NT2/D1 (cell line): ENCODE results near the gene ABCA2.

Experiments used
- SUZ12 ChIP-seq: IDR thresholded peaks from 2 replicates; pipeline ENCODE4 v1.6.1; 2011; ENCODE audit not compliant: insufficient read length, insufficient read depth; ENCODE audit errors: extremely low read depth
- YY1 ChIP-seq: IDR thresholded peaks from 2 replicates; pipeline ENCODE4 v1.6.1; 2011; ENCODE audit not compliant: insufficient read length, insufficient read depth

DNA sequence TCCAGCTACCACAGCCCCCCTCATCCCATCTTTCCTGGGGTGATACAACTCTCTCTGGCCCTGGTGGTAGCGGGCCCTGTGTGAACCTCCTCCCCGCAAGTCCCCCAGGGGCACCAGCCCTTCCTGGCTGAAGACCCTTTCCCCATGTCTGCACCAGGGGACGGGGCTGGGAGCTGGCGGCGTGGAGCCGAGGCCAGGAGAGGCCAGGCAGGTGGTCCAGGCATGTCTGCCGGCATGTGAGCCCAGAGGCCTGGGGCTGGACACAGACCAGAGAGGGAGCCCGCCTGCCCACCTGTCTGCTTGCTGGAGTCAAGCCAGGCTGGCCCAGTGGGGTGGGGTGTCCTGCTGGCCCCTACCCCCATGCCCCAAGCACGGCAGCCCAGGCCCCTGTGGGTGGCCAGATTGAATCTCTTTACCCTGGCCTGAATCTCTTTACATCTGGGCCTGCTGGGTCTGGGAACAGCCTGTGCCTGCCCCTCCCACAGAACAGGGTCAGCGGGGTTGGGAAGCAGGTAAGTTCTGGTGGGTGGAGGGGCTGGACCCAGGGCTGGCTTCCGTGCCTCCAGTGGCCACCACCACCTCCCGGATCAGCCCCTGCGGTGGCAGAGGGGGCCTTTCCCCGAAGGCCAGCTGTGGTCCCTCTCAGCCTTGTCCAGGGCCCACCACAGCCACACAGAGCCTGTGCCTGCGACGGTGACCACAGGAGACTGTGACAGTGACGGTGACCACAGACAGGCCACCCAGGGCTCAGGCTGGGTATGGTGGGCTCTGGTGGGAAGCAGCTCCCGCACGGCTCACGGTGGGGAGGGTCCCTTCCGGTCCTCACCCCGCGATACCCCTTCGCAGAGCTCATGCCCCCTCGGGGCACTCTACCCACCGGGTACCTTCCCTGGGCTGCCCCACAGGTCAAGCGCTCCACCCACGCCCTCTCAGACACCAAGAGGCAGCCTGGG is 68.9 kb downstream of the ABCA2 start:
- TF ChIP-seq YY1 (no peak), SUZ12 (no peak)
